A549 treated with RU486 at 1 μM for 4 hours (cell line): ENCODE measurements around the gene ZC3H11A. TPM values are rescaled to one million over a fixed set of nuclear protein-coding genes. Genes with fewer than 3 reads are reported as not detected.

ENCODE experiments used
- total RNA-seq: library from RNA; stranded (reverse); fragments of 200-300 nt; extraction: Qiagen RNA extraction; gene quantifications from 5 replicates; pipeline ENCODE4 v1.2.3, GENCODE V29; 2022; ENCODE audit warnings: low read depth

Gene ZC3H11A
- total RNA-seq = 36.6 to 56.3 TPM (median 45.9 TPM) in 5 replicates

DNA sequence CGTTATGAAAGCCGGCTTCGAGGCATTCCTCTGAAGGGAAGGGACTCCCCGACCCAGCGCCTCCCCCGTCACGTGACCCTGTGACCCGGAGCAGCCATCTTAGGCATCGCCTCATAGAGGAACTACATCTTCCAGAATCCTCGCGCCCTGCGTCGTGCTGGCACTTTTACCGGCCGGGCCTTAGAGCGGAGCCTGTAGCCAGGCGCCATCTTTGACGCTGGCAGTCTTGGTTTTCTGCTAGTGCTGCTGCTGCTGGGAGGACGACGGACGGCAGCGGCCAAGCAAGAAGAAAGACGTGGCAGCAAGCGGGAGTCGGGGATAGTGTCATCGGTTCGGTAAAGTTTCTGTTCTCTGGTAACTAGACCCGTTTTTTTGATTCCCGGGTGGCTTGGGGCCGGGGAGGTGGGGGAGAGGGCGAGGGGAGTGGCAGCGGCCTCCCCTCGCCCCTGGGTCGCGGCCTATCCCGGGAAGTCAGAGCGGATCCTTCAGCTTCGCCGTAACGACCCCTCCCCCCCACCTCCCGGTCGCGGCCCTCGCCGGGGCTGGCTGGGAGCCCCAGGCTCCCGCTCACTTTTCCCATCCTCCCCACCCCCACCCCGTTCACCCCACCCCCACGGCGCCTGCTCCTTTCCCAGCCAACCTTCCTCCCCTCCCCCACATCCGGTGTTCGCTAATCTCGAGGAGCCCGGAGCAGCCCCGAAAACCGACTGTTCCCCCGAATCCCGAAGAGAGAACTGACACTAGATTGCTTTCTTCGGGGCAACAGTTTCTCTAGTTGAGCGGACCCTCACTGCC is at the start of gene ZC3H11A, which contains the start of gene ZBED6:
TSS of gene ZC3H11A (plus strand) at position 183 of the 795 bp plus-strand sequence. CDS start 21,448 bp downstream, outside the sequence.
TSS of gene ZBED6 (plus strand) at position 183 of the 795 bp plus-strand sequence. CDS start 1,900 bp downstream, outside the sequence.

DNA sequence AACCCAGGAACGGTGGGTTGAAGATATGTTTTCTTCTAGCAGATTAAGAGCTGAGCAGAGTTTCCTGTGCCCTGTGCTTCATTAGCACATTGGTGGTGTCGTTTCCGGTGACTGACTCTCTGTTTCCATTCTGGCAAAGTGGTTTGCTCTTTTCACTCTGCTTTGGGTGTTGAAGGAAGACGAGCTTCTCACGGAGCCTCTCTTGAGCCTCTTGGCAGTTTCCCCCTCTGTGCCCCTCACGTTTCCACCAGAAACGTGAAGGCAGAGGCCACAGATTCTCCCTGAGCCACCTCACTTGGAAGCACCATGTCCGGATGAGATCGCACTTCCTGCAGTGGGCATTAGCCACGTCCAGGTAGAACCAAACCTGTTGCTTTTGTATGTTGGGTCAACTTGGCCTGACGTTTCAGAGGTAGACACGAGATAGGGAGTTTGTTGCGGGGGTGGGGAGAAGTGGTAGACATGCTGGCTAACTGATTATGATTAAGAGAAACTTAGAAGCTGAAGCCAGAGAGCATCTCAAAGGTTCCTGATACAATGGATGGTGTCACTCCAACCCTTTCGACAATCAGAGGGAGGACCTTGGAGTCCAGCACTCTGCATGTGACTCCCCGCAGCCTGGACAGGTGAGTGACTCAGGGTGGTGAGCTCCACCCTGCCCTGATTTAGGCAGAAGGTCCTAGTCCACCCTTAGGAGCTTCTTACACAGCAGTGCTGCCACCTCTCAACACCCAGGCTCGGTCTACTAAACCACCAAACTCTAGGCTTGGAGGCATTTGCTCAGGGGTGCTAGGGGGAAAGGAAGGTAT is 30.2 kb upstream of the ZC3H11A start, which contains the start of gene LAX1:
TSS of gene LAX1 (plus strand) at position 155 of the 809 bp plus-strand sequence. CDS start at position 538, 383 bp downstream.

Other genes starting within 250 kb of the ZC3H11A start
- gene ATP2B4, start 168.8 kb upstream of the ZC3H11A start, total RNA-seq = 10.1 to 17.9 TPM (median 17.0 TPM) in 5 replicates
- gene LAX1, start 30.4 kb upstream of the ZC3H11A start, total RNA-seq = not detected in 5 replicates
- gene ZBED6, start within 50 bp of the ZC3H11A start, total RNA-seq = 1.1 to 3.5 TPM (median 3.2 TPM) in 5 replicates
- 99.9 to 256 TPM (median 228 TPM) in 5 replicates for gene SNRPE, start 66.0 kb downstream of the ZC3H11A start, total RNA-seq